BJ (cell line): ENCODE measurements around the gene ASB8. TPM values are rescaled to one million over a fixed set of nuclear protein-coding genes. Genes with fewer than 3 reads are reported as not detected.

ENCODE experiments used
- CTCF ChIA-PET: fragments of 350-600 bp; formaldehyde crosslinking; extraction: SDS; loops from one replicate; lab custom pipeline; 2021; ENCODE audit warnings: antibody characterized with exemption, inconsistent platforms; lab: Yijun Ruan, JAX
- POLR2A ChIA-PET: fragments of 300-600 bp; sonication (Branson Sonifier 250); formaldehyde crosslinking; extraction: SDS; loops from one replicate; lab custom pipeline; 2021; ENCODE audit warnings: antibody characterized with exemption; lab: Charles Lee
- DNase-seq: peaks from one replicate; pipeline ENCODE4 v3.0.0-alpha.2; 2011; ENCODE audit warnings: low read depth
- H3K27me3 ChIP-seq: 2 replicates; pipeline ENCODE4 v1.6.0; 2011; ENCODE audit warnings: low read length; ENCODE audit not compliant: control insufficient read depth, insufficient read depth
- H3K36me3 ChIP-seq: 2 replicates; pipeline ENCODE4 v1.5.1; 2011; ENCODE audit warnings: low read length; ENCODE audit not compliant: control insufficient read depth, insufficient read depth
- H3K4me3 ChIP-seq: 2 replicates; pipeline ENCODE4 v1.5.1; 2011; ENCODE audit warnings: low read depth, mild to moderate bottlenecking, control low read depth, low read length
- polyA plus RNA-seq: library from polyadenylated mRNA; depleted of rRNA; stranded (reverse); fragments of >200 nt; gene quantifications from 2 replicates; pipeline ENCODE4 v1.2.3, GENCODE V29; 2011
- TF ChIP-seq, protein P1 (sequence below): IDR thresholded peaks from 2 replicates; pipeline ENCODE4 v1.5.1; 2011; ENCODE audit warnings: low read depth, mild to moderate bottlenecking, control low read depth, inconsistent platforms, low read length, moderate library complexity; ENCODE audit not compliant: insufficient read depth

ASB8 gene
- polyA plus RNA-seq, 1 experiment: 31.1 TPM

DNA sequence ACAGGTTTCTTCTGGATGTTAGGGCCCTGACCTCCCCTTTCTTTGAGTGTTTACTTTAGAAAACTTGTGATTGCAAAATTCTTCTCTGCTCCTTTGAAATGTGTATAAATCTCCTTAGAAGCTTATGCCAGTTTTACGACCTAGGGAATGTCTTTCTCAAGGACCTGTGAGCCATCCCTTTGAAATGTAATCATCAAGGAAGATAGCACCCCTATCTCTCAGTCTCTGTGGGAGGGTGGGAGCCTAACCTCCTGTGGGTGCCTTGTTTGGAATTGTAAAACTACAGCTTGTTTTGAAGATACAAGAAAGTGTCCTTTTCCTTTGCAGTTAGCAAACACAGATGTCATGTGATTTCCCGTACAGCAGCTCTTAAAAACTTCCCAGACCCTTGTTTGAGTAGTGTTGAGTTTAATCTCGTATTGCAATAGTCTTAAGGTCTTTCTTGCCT, 42.5 kb upstream of the ASB8 start:
- ChIA-PET CTCF (interaction anchor here (1.0 to 2.5 kb wide), 5 partner anchors 10 to 419 kb away, joined by 3 to 7 read pairs (median 3); partner anchors contain the start of gene ASB8), POLR2A (no interaction called here)
- TF ChIP-seq, protein P1, sequence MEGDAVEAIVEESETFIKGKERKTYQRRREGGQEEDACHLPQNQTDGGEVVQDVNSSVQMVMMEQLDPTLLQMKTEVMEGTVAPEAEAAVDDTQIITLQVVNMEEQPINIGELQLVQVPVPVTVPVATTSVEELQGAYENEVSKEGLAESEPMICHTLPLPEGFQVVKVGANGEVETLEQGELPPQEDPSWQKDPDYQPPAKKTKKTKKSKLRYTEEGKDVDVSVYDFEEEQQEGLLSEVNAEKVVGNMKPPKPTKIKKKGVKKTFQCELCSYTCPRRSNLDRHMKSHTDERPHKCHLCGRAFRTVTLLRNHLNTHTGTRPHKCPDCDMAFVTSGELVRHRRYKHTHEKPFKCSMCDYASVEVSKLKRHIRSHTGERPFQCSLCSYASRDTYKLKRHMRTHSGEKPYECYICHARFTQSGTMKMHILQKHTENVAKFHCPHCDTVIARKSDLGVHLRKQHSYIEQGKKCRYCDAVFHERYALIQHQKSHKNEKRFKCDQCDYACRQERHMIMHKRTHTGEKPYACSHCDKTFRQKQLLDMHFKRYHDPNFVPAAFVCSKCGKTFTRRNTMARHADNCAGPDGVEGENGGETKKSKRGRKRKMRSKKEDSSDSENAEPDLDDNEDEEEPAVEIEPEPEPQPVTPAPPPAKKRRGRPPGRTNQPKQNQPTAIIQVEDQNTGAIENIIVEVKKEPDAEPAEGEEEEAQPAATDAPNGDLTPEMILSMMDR: no peak
- H3K4me3 ChIP-seq: no peak overlapping the region
- no peaks in the 10 kb centered on the region for H3K27me3 ChIP-seq
- H3K36me3 ChIP-seq: no peaks in the 10 kb centered on the region
- no peak for DNase-seq

DNA sequence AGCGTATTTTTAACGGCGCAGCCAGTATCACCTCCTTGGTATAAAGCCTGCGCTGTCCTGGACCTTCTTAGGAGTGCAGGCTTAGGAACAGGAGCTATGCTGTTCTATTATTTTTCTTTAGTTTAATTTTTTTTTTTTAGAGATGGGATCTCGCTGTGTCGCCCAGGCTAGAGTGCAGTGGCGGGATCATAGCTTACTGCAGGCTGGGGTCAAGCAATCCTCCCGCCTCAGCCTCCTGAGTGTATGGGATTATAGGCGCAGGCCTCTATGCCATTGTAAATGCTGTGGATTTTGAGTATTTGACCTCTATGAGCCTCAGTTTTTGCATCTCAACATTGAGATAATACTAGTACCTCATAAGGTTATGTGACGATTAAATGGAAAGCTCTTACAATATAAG, 41.7 kb upstream of the ASB8 start:
- CTCF ChIA-PET: interaction anchor here (0.8 to 2.5 kb wide), 5 partner anchors 9 to 419 kb away, joined by 3 to 7 read pairs (median 3); partner anchors contain the start of genes ASB8 and TMEM106C
- DNase-seq: no peak
- POLR2A ChIA-PET: interaction anchor here (0.6 kb wide), 2 partner anchors 78 to 403 kb away, joined by 3 to 5 read pairs; no protein-coding TSS in a partner anchor

DNA sequence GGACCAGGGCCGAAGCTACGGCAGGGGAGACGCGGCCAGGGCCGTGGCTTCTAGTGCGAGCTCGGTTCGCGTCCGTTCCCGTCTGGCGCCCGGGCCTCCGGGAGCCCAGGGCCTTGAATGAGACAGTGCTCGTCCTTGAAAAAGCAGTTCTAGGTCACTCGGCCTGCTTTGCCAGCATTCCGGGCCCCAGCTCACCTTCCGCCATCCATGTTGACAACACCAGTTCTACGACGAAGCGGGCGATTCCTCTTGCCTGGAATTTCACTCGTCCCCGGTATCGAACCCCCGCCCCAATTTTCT, 41.3 kb upstream of the ASB8 start:
- Histone ChIP-seq H3K36me3 (no peaks in the 10 kb centered on the region), H3K27me3 (peaks cover 1% of the 10 kb centered on the region), H3K4me3 (peak overlapping the region; percentile 72)
- no peak for DNase-seq
- POLR2A ChIA-PET: interaction anchor here (0.6 kb wide), 1 partner anchor 78 kb away, joined by 3 read pairs; no protein-coding TSS in a partner anchor
- TF ChIP-seq, protein P1: no peak
- CTCF ChIA-PET: interaction anchor here (0.8 to 2.5 kb wide), 4 partner anchors 9 to 420 kb away, joined by 3 to 9 read pairs (median 5); partner anchors contain the start of gene TMEM106C

More for the DNA sequence above, 41.7 kb upstream of the ASB8 start:
- TF ChIP-seq, protein P1: no peak
- Histone ChIP-seq H3K36me3 (no peaks in the 10 kb centered on the region), H3K4me3 (peak overlapping the region; percentile 72), H3K27me3 (no peaks in the 10 kb centered on the region; the same call in 1 of the 2 replicates)

DNA sequence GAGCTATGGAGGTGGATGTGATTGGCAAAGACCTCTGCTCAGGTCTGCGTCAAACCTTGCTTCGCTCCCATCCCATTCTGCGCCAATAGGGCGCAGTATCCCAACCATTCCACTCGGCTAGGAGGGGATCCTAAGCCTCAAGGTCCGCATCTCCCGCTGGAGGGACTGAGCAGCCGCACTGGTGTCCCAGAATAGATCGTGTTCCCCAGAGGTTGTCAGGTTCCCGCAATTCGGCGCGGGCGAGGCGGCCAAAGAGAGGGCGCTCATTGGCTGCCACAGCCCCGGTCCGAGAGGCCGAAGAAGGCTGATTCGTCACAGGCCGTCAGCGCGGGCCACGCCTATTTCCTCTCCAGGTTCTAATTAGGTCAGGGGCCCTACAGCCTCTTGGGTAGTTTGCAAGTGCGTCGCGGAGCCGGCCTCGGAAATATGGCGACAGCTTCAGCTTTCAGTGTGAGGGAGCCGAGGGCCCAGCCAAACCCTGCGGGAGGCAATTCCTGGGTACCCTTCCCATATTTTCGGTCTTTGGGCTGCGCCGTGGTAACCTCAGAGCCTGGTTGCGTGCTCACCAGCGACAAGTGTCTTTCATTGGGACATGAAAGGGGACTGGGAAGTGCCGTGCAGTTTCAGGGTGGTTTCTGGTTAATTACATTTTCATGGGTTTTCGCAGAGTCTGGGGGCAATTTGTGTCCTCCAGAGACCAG, 40.8 kb upstream of the ASB8 start:
- DNase-seq: peak; percentile 78
- ChIA-PET POLR2A (interaction anchor here (0.6 kb wide), 1 partner anchor 77 kb away, joined by 3 read pairs; no protein-coding TSS in a partner anchor), CTCF (interaction anchor here (0.8 to 2.5 kb wide), 7 partner anchors 9 to 501 kb away, joined by 3 to 9 read pairs (median 3); partner anchors contain the start of genes CCDC184 and TMEM106C)
- Histone ChIP-seq H3K27me3 (peaks cover 2% of the 10 kb centered on the region), H3K4me3 (peak overlapping the region; percentile 72), H3K36me3 (no peaks in the 10 kb centered on the region)
- TF ChIP-seq, protein P1: 0 out of 2 replicates have a peak, but pooled peaks have one; percentile 14

DNA sequence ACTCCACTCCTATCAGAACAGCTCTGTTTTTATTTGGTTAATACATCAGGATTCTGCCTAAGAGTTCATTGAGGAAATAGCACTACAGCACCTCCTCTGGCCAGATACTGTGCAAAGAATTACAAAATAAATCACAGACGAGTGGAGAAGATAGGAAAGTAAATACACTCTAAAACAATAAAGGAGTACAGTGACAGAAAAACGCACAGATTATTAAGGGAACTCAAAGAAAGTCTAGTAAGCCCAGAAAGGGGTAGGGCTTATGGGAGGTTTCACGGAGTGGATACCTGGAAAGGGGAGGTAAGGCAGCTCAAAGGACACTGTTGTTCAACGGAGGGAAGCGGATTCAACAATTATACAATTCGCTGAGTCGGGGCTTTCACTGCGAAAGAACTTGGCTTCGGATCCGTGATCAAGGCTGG, 40.2 kb upstream of the ASB8 start:
- TF ChIP-seq, protein P1: peak; percentile 56
- DNase-seq: no peak
- peaks cover 2% of the 10 kb centered on the region for H3K27me3 ChIP-seq
- ChIA-PET POLR2A (no interaction called here), CTCF (interaction anchor here (0.6 to 2.5 kb wide), 9 partner anchors 8 to 501 kb away, joined by 3 to 9 read pairs (median 3); partner anchors contain the start of gene CCDC184)
- H3K4me3 ChIP-seq: peak overlapping the region; percentile 72
- no peaks in the 10 kb centered on the region for H3K36me3 ChIP-seq
